SH-SY5Y (cell line): ENCODE results near the gene FGF12.

Source experiments
- GATA2 ChIP-seq: IDR thresholded peaks from 2 replicates; pipeline ENCODE4 v1.6.1; 2011; ENCODE audit warnings: mild to moderate bottlenecking, low read depth, low read length
- GATA3 ChIP-seq: IDR thresholded peaks from 2 replicates; pipeline ENCODE4 v1.6.1; 2011; ENCODE audit warnings: low read depth, mild to moderate bottlenecking, low read length, moderate library complexity

- TF ChIP-seq GATA2 (no peak), GATA3 (no peak)
These were observed 561.8 kb downstream of the FGF12 start for GRCh38 chr3:192165552-192165951.
